GM12864 (cell line): Measurements from ENCODE around the gene HECW1.
"Not testable (repeated sequence)": the region's sequence is repeated elsewhere in the genome, so short reads cannot be mapped to it uniquely, and the experiment has no call there.

Source experiments
- DNase-seq: peaks from one replicate; pipeline ENCODE4 v3.0.0-alpha.2; 2011; ENCODE audit warnings: low read depth
- H3K4me3 ChIP-seq: 2 replicates; pipeline ENCODE4 v1.5.1; 2011; ENCODE audit warnings: mild to moderate bottlenecking, low read depth, low read length, control low read depth
- CTCF ChIP-seq: IDR thresholded peaks from 2 replicates; pipeline ENCODE4 v1.5.1; 2011; ENCODE audit warnings: low read depth, mild to moderate bottlenecking, moderate library complexity, low read length, control low read depth, inconsistent platforms; ENCODE audit errors: missing control alignments

The HECW1 gene

GRCh38 chr7:43577485-43577951, 465.1 kb downstream of the HECW1 start:
- H3K4me3 ChIP-seq: no peak overlapping the region
- no peak for DNase-seq
- TF ChIP-seq CTCF: no peak

GRCh38 chr7:43582503-43583423, 470.3 kb downstream of the HECW1 start, which contains the start of gene STK17A:
TSS of gene STK17A (plus strand) at chr7:43583108. CDS start at chr7:43583244, 136 bp downstream.
- DNase-seq: peak; percentile 86
- TF ChIP-seq CTCF: peak; percentile 98
- peak within 1 kb of the TSS; percentile 100 for H3K4me3 ChIP-seq

DNA sequence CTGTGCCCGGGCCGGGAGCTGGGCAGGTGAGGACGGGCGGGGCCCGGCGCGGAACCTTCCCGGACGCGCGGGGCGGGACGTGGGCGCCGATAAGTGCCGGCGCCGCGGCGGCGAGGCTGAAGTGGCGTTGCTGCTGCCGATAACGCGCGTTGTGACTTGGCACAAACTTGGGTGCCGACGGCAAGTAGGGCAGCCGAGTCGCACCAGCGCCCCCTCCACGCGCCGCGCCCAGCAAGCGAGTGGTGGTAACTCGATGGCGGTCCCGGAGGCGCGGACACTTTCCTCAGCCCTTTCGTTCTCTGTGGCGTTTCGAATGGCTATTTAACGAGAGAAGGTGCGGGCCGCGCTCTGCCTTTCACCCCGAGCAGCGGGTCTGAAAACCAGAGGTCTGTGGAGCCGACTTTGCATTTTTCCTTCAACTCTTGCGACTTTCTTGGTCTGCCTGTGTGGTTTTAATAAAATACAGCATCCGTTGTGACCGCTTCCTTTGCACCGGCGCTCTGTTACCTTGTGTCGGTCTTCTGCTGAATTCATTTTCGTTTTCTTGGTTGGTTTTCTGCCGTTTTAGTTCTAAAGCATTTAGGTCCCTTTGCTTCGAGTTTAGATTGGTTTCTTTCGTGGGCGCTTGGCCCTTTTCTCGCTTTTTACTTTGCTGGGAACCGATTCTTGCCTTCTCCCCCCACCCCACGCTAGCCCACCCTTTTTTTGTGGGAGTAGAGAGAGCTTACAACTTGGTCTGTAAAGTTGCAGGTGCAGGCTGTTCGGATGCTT, 471.2 kb downstream of the HECW1 start:
- peak overlapping the region; percentile 100 for H3K4me3 ChIP-seq
- peak; percentile 65 for DNase-seq
- TF ChIP-seq CTCF: peak; percentile 12

DNA sequence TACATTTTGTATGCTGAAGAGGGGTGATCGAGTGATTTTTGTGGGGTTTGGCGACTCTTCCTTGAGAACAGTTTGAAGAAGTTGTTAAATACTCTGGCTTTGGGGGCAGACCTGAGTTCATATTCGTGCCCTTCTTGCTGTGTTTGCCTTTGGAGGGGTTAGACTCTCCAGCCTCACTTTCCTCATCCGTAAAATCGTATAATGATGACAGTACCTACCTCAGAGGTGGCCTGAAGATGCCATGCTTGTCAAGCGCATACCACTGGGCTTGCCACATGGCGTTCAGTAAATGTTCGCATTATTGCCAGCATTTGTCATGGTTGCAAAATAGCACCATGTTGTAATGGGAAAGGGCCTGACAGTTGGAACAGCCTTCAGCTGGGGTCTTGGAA, 471.7 kb downstream of the HECW1 start:
- H3K4me3 ChIP-seq: peak overlapping the region; percentile 100
- no peak for TF ChIP-seq CTCF
- no peak for DNase-seq

- H3K4me3 ChIP-seq: peak overlapping the region; percentile 100
- not testable (repeated sequence) for DNase-seq
Observed at GRCh38 chr7:43584733-43585132, 472.3 kb downstream of the HECW1 start.

DNA sequence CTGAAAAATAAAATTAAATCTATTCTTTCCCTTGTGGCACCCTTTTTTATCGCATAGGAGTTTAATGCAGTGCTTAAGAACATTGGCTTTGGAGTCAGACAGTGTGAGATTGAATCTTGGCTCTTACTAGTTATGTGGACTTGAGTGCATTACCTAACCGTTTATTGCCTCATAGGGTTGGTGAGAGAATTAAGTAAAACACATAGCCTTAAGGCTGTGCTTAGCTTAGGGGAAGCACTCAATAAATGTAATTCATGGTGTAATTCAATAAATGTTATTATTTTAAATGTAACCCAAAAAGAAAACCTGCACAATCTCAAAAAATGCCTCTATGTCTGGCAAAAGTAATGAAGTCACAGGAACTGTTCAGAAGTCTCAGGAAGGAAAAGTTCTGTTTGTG, 473.1 kb downstream of the HECW1 start:
- no peak for DNase-seq
- no peak for TF ChIP-seq CTCF
- H3K4me3 ChIP-seq: peak overlapping the region; percentile 100

DNA sequence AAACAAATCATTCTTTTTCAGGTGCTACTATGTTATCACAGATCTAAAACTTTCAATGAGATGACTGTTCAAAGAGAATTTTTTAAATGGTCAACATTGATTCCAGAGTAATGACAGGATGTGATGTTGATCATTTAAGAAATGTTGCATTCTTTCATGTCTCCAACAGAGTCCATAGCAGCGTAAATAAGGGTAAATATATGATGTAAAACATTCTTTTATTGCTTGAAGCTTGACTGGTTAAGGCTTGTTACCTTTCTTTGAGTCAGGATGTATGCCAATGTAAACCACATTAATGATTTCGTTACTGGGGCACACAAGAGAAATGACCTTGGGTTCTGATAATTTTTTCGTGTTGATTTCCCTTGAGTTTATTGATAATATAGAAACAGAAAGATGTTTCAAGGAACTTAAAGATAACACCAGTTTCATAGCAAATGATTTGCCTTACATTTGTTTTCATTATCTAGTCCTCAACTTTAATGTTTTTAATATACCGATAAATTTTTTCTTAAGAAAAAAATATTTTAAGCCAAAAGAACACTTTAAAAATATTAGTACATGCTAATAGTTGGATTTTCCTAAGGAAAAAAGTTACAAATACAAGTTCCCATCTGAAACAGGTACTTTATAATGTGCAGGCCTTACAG, 473.9 kb downstream of the HECW1 start:
- peak overlapping the region; percentile 100 for H3K4me3 ChIP-seq
- no peak for DNase-seq
- TF ChIP-seq CTCF: no peak
